DND-41 (cell line): ENCODE data around the gene ATP5MG.

ENCODE experiments used
- ATAC-seq: fragments of 200-7000 bp; cut with Tn5 transposase; 3 replicates; pipeline ENCODE4 v1.9.1; 2021; ENCODE audit warnings: low read depth; ENCODE audit not compliant: insufficient read depth
- DNase-seq: peaks from one replicate; pipeline ENCODE4 v3.0.0-alpha.2; 2020
- H2AFZ ChIP-seq: 2 replicates; pipeline ENCODE4 v1.6.0; 2012; ENCODE audit warnings: low read depth, low read length
- H3K27ac ChIP-seq: 2 replicates; pipeline ENCODE4 v1.5.1; 2012; ENCODE audit warnings: low read length, inconsistent platforms
- H3K27me3 ChIP-seq: fragments of 200-600 bp; sonication (generic); 2 replicates; pipeline ENCODE4 v1.6.0; 2012; ENCODE audit warnings: low read length, mild to moderate bottlenecking, inconsistent platforms; ENCODE audit not compliant: insufficient read depth, poor library complexity
- H3K36me3 ChIP-seq: 2 replicates; pipeline ENCODE4 v1.5.1; 2012; ENCODE audit warnings: low read length, inconsistent platforms; ENCODE audit not compliant: insufficient read depth
- H3K4me1 ChIP-seq: 2 replicates; pipeline ENCODE4 v1.5.1; 2012; ENCODE audit warnings: mild to moderate bottlenecking, low read length; ENCODE audit not compliant: insufficient read depth
- H3K4me2 ChIP-seq: 2 replicates; pipeline ENCODE4 v1.6.0; 2012; ENCODE audit warnings: mild to moderate bottlenecking, moderate library complexity, low read length, inconsistent platforms; ENCODE audit not compliant: insufficient read depth
- H3K4me3 ChIP-seq, 2 experiments: fragments of 200-600 bp in 1 of 2; shearing (Covaris generic) in 1 of 2; 2 replicates each; pipeline ENCODE4 v1.5.1; 2012 to 2016; ENCODE audit warnings: inconsistent platforms in 2 of 2, low read length in 2 of 2, mild to moderate bottlenecking in 2 of 2, low read depth in 1 of 2, moderate library complexity in 1 of 2
- H3K79me2 ChIP-seq: 2 replicates; pipeline ENCODE4 v1.6.0; 2012; ENCODE audit warnings: low read length, inconsistent platforms; ENCODE audit not compliant: insufficient read depth
- H3K9ac ChIP-seq: 2 replicates; pipeline ENCODE4 v1.6.0; 2012; ENCODE audit warnings: low read depth, mild to moderate bottlenecking, inconsistent platforms, low read length, moderate library complexity
- H3K9me3 ChIP-seq: 2 replicates; pipeline ENCODE4 v1.5.1; 2012; ENCODE audit warnings: low read length, moderate library complexity, mild to moderate bottlenecking, inconsistent platforms; ENCODE audit not compliant: insufficient read depth, severe bottlenecking
- H4K20me1 ChIP-seq: 2 replicates; pipeline ENCODE4 v1.6.0; 2012; ENCODE audit warnings: low read length; ENCODE audit not compliant: insufficient read depth
- EZH2 ChIP-seq: IDR thresholded peaks from 3 replicates; pipeline ENCODE4 v1.6.1; 2012; ENCODE audit warnings: borderline replicate concordance, low read depth, mild to moderate bottlenecking, moderate library complexity, low read length, inconsistent platforms; ENCODE audit not compliant: severe bottlenecking
- TF ChIP-seq, protein P1 (sequence below): IDR thresholded peaks from 2 replicates; pipeline ENCODE4 v1.5.1; 2012; ENCODE audit warnings: borderline replicate concordance, low read length, moderate library complexity, mild to moderate bottlenecking; ENCODE audit not compliant: poor library complexity, severe bottlenecking; ENCODE audit errors: extremely low read depth

Gene ATP5MG

DNA sequence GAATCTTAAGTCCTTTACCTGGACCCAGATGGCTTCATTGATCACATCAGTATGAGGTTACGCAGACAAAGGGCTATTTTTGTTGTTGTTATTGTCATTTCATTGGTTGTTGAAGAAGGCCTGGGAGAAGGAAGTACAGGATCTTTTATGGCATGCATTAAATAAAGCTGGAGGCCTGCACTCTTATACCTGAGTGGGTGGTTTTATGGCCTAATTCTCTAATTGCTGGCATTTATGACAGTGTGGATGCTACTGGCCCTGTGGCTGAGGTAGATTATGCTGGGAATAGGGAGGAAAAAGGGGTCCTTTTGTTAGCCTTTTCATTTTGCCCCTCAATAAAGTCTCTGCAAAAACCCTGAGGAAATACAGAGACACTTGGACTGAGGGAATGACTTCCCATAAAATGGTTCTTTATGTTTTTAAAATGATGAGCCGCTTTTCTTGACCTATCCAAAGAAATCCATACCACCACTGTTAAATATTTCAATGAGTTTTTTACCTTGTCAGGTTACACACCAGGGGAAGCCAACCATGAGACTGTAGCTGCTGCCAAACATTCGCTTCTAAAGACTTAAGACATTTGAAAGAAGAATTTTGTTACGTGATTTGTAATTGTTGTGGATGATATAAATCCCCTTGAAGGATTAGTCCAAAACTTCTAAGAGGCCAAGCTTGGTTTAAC lies 41.6 kb downstream of the ATP5MG start:
- peaks cover 100% of the 10 kb centered on the region for H4K20me1 ChIP-seq
- no peak for ATAC-seq
- no peak overlapping the region for H3K27ac ChIP-seq
- H3K27me3 ChIP-seq, result no peaks in the 10 kb centered on the region
- no peak overlapping the region for H3K9ac ChIP-seq
- peaks cover 45% of the 10 kb centered on the region for H3K4me1 ChIP-seq
- no peak for DNase-seq
- no peaks in the 10 kb centered on the region for H3K9me3 ChIP-seq
- H3K4me3 ChIP-seq, result no peak overlapping the region
- no peak for TF ChIP-seq EZH2
- TF ChIP-seq, protein P1, sequence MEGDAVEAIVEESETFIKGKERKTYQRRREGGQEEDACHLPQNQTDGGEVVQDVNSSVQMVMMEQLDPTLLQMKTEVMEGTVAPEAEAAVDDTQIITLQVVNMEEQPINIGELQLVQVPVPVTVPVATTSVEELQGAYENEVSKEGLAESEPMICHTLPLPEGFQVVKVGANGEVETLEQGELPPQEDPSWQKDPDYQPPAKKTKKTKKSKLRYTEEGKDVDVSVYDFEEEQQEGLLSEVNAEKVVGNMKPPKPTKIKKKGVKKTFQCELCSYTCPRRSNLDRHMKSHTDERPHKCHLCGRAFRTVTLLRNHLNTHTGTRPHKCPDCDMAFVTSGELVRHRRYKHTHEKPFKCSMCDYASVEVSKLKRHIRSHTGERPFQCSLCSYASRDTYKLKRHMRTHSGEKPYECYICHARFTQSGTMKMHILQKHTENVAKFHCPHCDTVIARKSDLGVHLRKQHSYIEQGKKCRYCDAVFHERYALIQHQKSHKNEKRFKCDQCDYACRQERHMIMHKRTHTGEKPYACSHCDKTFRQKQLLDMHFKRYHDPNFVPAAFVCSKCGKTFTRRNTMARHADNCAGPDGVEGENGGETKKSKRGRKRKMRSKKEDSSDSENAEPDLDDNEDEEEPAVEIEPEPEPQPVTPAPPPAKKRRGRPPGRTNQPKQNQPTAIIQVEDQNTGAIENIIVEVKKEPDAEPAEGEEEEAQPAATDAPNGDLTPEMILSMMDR, result no peak
- peaks cover 100% of the 10 kb centered on the region for H3K79me2 ChIP-seq
- H2AFZ ChIP-seq, result no peak overlapping the region
- H3K4me2 ChIP-seq, result peak overlapping the region; percentile 33; the same call in 1 of the 2 replicates
- peaks cover 66% of the 10 kb centered on the region for H3K36me3 ChIP-seq

DNA sequence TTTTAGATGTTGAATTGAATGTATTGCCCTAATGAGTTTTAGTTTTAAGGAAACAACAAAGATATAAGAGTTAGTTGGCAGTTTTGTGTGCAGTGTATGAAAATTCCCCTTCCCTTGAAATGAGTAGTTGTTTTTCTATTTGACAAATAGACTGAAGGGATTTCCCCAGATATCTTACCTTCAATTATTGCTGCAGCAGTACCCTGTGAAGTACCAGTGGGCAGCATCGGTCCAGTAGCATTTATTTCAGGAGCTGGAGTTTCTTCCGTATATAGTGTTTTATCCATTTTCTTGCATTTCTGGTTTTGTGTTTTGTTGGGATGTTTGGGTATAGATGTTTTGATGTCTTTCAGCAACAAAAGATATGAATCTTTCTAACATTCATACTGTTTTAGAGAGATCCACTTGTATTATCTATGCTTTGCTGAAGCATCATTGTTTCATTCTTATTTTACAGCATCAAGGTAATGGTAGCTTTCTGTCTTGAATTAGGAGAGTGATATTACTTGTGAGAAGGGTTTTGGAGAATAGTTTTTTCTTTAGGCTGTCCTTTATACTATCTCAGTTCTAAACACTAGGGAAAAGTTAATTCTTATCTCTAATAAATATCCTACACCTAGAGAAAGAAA lies 42.3 kb downstream of the ATP5MG start:
- H3K4me2 ChIP-seq, result no peak overlapping the region
- H3K36me3 ChIP-seq, result peaks cover 71% of the 10 kb centered on the region
- TF ChIP-seq, protein P1, result no peak
- TF ChIP-seq EZH2, result no peak
- no peak for ATAC-seq
- no peak for DNase-seq
- no peak overlapping the region for H2AFZ ChIP-seq
- peaks cover 100% of the 10 kb centered on the region for H4K20me1 ChIP-seq
- peaks cover 40% of the 10 kb centered on the region for H3K4me1 ChIP-seq
- peaks cover 100% of the 10 kb centered on the region for H3K79me2 ChIP-seq
- no peaks in the 10 kb centered on the region for H3K27me3 ChIP-seq
- no peak overlapping the region for H3K27ac ChIP-seq
- no peak overlapping the region for H3K4me3 ChIP-seq
- H3K9me3 ChIP-seq, result no peaks in the 10 kb centered on the region
- H3K9ac ChIP-seq, result no peak overlapping the region

DNA sequence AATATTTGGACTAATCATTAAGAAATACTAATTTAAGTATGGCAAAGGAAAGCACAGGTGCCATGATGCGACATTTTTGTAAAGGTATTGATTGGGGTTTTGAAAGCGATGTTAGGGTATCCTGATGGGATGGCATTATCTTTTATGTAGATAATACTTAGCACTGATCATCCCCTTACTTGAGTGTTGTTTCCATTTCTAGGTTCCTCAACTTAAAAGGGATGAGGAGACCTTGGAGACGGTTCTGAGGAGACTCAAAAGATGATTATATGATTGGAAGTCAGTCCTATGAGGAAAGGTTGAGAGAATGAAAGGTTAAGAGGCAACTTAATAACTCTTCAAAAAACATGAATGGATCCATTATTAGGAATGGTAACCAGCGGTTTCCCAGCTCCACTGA lies 46.0 kb downstream of the ATP5MG start:
- Histone ChIP-seq H3K36me3 (peaks cover 67% of the 10 kb centered on the region), H3K9ac (no peak overlapping the region), H2AFZ (no peak overlapping the region), H3K4me3 (no peak overlapping the region), H3K27ac (no peak overlapping the region), H3K4me2 (no peak overlapping the region), H3K27me3 (no peaks in the 10 kb centered on the region), H3K9me3 (no peaks in the 10 kb centered on the region), H4K20me1 (peaks cover 89% of the 10 kb centered on the region), H3K4me1 (peaks cover 8% of the 10 kb centered on the region), H3K79me2 (peaks cover 99% of the 10 kb centered on the region)
- no peak for DNase-seq
- no peak for TF ChIP-seq EZH2
- TF ChIP-seq, protein P1, result no peak
- ATAC-seq, result no peak
